Stimulated activated CD8-positive, alpha-beta memory T cell treated with anti-CD3 and anti-CD28 coated beads, Interleukin-12 subunit alpha, Interleukin-12 subunit beta, amount 100 ng/mL, for 4 hours (primary cell): ENCODE measurements around the gene ERICH4.
"Not testable (repeated sequence)": the region's sequence is repeated elsewhere in the genome, so short reads cannot be mapped to it uniquely, and the experiment has no call there.

ENCODE experiments used
- DNase-seq: peaks from one replicate; pipeline ENCODE4 v3.0.0-alpha.2; 2020; ENCODE audit warnings: low read depth

ERICH4 gene

DNA sequence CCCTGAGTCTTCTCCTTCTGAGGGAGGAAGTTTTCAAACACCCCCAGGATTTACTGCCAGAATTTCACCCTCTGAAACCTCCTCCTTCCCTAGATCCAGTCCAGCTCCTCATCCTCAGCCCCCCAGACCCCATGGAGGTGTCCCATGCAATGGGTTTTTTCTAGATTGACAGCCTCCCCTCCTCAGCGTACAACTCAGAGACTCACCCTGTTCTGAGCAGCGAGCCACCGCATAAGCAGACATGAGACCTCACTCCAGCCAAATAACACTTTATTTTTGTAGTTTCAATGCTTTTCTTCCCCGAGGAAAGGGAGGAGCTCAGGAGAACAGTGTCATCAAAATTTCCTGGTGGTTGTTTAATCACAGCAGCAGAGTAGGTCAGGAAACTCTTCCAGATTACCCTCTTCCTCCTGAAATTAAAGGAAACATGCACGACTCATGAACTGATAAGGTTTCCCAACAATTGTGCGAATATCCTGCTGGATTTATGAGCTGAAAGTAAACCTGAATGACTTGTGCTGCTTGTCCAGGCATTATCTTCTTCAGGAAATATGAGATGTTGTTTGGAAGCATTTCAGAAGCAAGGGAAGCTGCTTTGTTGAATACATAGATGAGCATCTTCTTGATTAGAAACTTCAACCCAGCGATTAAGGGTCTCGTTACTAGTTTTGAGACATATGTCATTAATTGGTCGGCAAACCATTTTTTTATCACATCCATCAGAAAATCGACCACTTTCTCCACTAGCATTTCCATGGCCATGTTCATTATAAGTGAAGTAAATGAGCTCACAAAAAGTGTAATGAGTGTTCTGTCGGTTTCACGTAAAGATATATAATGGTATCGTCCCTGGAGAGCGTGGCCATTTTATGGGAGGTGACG is 36.2 kb downstream of the ERICH4 start:
- no peak for DNase-seq

GRCh38 chr19:41479757-41480191 is 36.8 kb downstream of the ERICH4 start:
- no peak for DNase-seq

- DNase-seq = no peak
Measured at GRCh38 chr19:41480336-41480735, 37.4 kb downstream of the ERICH4 start.

DNA sequence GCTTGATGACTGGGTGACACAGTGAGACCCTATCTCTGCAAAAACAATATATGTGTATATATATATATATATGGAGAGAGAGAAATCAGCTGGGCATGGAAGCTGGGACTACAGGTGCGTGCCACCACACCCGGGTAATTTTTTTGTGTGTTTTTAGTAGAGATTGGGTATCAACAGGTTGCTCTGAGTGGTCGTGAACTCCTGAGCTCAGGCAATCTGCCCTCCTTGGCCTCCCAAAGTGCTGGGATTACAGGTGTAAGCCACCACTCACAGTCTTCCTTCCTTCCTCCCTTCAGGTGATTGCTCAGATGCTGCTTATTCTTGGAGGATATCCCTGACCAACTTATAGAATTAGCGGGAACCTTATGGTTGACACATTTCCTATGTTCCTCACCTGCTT is 41.9 kb downstream of the ERICH4 start:
- DNase-seq = no peak

- DNase-seq = not testable (repeated sequence)
Measured at GRCh38 chr19:41486953-41487352, 44.0 kb downstream of the ERICH4 start.

DNA sequence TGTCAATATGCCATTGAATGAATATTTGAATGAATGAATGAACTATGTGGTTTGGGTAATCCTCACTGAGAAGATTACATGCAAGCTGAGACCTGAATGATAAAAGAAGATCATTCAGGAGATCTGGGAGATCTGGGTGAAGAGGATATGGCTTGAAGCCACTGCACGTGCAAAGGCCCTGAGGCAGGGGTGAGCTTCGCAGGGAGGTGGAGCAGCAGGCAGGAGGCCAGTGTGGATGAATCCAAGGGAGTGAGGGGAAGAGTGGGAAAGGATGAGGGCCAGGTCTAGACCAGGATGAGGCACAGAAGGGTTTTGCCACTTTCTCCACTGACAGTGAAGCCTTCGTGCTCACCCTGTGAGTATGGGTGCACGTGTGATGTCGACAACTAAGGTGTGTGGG is 49.9 kb downstream of the ERICH4 start:
- DNase-seq = no peak
